Fibroblast of pulmonary artery (primary cell): ENCODE results near the gene ARHGAP15.
A peak's percentile ranks its signal among the peaks of the same experiment; 100 is the strongest.

Experiments
- DNase-seq: peaks from one replicate; pipeline ENCODE4 v3.0.0-alpha.2; 2010; ENCODE audit warnings: low read depth
- H3K4me3 ChIP-seq: replicated peaks from 2 replicates; pipeline ENCODE4 v1.5.1; 2011; ENCODE audit warnings: low read depth, mild to moderate bottlenecking, control low read depth, low read length, moderate library complexity
- TF ChIP-seq, protein P1 (sequence below): IDR thresholded peaks from 2 replicates; pipeline ENCODE4 v1.5.1; 2011; ENCODE audit warnings: mild to moderate bottlenecking, control low read depth, low read length, inconsistent platforms; ENCODE audit errors: missing control alignments

ARHGAP15 gene

DNA sequence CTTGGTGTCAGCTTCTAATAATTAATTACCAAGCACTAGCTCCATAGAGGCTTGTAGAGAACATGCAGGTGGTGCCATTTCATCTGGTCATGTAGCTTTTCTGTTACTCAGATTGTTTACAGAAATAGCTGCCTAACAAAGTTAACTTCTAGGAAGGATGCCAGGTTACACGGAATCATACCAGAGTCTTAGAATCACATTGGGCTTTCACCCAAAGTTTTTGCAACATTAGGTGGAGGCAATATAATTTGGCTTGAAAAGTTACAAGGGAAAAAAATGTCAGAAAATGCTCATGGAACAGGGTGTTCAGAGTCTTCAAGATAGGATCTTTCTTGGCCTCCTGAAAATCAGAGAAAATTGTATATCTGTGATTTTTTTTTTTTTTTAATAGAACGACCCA, 135.6 kb downstream of the ARHGAP15 start:
- H3K4me3 ChIP-seq, result no peak overlapping the region
- TF ChIP-seq, protein P1, sequence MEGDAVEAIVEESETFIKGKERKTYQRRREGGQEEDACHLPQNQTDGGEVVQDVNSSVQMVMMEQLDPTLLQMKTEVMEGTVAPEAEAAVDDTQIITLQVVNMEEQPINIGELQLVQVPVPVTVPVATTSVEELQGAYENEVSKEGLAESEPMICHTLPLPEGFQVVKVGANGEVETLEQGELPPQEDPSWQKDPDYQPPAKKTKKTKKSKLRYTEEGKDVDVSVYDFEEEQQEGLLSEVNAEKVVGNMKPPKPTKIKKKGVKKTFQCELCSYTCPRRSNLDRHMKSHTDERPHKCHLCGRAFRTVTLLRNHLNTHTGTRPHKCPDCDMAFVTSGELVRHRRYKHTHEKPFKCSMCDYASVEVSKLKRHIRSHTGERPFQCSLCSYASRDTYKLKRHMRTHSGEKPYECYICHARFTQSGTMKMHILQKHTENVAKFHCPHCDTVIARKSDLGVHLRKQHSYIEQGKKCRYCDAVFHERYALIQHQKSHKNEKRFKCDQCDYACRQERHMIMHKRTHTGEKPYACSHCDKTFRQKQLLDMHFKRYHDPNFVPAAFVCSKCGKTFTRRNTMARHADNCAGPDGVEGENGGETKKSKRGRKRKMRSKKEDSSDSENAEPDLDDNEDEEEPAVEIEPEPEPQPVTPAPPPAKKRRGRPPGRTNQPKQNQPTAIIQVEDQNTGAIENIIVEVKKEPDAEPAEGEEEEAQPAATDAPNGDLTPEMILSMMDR, result no peak
- peak; percentile 88 for DNase-seq

DNA sequence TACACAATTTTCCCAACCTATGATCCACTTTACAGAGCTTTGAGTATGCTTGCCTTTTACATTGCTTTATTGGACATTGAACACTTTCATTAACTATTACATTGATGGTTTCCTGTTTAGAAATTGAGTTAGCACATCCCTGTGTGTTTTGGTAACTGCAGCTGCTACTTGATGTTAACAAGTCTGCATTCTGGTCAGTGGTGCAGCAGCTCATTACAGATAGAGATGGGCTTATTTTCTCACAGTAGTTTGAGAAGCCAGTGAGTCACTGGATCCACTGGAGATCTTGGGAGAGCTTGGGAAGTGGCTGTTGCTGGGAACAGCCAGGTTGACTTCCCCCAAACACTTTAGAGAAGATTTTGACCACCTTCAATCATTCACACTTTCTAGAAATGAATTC, 150.5 kb downstream of the ARHGAP15 start:
- TF ChIP-seq, protein P1, result no peak
- DNase-seq, result no peak
- H3K4me3 ChIP-seq, result no peak overlapping the region

DNA sequence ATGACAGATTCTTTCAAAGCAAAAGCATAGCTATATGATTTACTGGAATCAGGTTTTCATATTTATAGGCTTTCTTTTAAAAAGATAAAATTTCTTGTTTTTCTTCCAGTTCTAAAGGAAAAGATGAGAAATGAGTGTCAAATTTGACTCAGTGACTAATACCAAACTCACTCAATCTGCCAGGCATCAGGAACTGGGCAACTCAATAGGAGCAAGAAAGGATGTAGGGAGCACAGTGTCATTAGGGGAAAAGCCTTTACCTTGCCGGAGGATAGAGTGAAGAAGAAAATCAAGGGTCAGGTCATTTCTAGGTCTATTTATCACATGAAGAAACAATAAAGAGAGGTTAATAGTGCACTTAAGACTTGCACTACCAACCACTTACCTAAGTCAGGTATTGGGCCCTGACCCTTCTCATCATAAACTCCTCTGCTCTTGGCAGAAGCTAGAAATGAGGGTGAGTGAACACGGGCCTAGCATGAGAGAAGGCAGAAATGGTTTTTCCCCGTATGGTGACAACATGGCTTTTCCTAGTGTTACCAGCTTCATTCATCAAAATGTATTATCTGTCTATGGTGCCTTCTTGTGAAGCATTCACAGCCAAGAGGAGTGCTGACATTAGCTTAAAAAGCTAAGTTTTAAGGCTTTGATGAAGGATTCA, 151.0 kb downstream of the ARHGAP15 start:
- TF ChIP-seq, protein P1, result no peak
- H3K4me3 ChIP-seq, result no peak overlapping the region

DNA sequence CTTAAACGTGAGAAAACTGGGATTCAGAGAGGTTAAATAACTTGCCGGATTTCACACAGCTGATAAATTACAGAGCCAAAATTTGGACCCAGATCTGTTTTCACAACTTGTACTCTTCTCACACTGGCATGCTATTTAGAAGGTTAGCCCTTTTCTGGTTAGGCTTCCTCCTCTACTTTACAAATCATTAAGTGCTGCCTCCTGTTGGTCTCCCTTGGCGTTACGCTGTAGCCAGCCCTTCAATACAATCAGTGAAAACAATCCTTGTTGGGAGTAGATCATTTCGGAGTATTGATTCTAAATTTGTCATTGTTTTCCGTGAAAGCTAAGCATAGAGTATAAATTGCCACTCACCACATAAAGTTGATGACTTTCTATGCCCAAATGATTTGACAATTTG, 153.5 kb downstream of the ARHGAP15 start:
- no peak for DNase-seq
- no peak overlapping the region for H3K4me3 ChIP-seq
- TF ChIP-seq, protein P1, result peak; percentile 27

More for the DNA sequence above, 151.0 kb downstream of the ARHGAP15 start:
- no peak for DNase-seq

DNA sequence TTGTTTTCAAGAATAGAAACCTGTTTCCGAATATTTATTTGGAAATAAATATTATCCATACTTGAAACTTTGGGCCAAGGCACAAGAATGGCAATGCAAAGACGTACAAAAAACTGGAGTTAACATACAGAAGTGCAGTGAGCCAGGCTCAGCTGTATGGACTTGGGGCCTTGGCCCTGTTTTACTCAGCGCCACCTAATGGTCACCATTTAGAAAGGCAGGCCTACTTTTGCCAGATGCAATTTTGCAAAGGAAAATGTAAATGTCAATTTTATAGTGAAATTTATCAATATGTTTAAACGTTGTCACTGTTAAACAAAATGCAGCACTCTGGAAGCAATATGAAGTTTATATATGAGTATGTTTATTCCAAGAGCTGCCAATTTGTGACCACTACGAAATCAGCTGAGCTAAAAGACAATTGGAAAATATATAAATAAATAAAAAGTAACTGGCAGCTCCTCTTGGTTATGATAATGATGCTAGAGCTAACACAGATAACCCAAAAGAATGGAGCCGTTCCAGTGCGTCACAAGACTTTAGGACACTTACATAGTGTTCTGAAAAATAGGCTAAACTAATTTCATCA, 155.0 kb downstream of the ARHGAP15 start:
- H3K4me3 ChIP-seq, result no peak overlapping the region
- TF ChIP-seq, protein P1, result peak; percentile 90
- peak; percentile 58 for DNase-seq

DNA sequence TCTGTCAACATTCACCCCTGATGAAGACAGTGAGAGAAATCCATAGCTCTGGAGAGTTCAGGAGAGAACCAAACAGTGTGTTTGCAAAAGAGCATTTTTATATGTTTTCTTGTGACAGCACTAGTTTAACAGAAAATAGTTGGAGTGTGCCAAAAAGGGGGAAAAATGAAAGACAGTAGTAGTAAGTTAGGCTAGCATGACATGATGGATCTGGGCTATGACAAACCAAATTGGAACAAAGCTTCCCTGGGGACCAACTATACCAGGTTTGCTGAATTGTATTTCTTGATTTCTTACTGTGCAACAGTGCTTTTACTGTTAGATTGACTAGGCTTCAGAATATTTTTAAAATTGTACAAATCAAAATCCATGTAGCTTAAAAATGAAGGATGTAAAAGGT, 159.8 kb downstream of the ARHGAP15 start:
- DNase-seq, result no peak
- H3K4me3 ChIP-seq, result no peak overlapping the region
- TF ChIP-seq, protein P1, result no peak

DNA sequence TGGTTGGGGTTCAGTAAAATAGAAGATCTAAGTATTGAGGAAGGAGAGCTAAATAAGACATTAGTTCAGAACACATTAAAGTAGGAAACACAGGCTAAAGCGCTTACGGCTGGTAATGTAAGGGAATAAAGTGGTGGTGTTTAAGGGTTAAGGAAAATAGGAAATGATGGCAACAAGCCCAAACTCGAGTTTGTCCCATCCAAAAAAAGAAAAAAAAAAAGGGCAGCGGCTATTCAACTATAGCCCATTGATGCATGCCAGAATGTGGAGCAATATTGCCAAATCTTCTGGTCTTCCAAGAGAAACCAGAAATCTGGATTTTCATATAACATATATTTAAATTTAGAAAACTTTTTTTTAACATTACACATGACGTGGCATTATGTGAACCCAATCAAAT, 161.0 kb downstream of the ARHGAP15 start:
- TF ChIP-seq, protein P1, result no peak
- H3K4me3 ChIP-seq, result no peak overlapping the region
- no peak for DNase-seq
